ENCODE results near the gene KMT2C. TPM values are rescaled to one million over a fixed set of nuclear protein-coding genes. Genes with fewer than 3 reads are reported as not detected.
A peak's percentile ranks its signal among the peaks of the same experiment; 100 is the strongest.
"Not testable (repeated sequence)": the region's sequence is repeated elsewhere in the genome, so short reads cannot be mapped to it uniquely, and the experiment has no call there.

Gene KMT2C
- total RNA-seq, 1 donor from 2014 or later: 42.3 TPM

GRCh38 chr7:152313217-152313616 lies 122.6 kb downstream of the KMT2C start:
- Histone ChIP-seq H3K27me3 (ENCODE audit: low read depth) (no peaks in the 10 kb centered on the region), H3K4me1 (peaks cover 46% of the 10 kb centered on the region), H3K27ac (replicated peaks) (peak overlapping the region; percentile 25), H3K4me3 (peak overlapping the region; percentile 22), H3K9me3 (replicated peaks) (no peaks in the 10 kb centered on the region), H3K36me3 (peaks cover 15% of the 10 kb centered on the region)
- no peak for TF ChIP-seq CTCF (IDR thresholded peaks at IDR 0.05; ENCODE audit: borderline replicate concordance)
- DNase-seq: no peak
- intact Hi-C loops (cut with micrococcal nuclease): no loop called here

- Histone ChIP-seq H3K9me3 (replicated peaks) (no peaks in the 10 kb centered on the region), H3K36me3 (peaks cover 15% of the 10 kb centered on the region), H3K4me3 (no peak overlapping the region), H3K27me3 (ENCODE audit: low read depth) (no peaks in the 10 kb centered on the region), H3K27ac (replicated peaks) (no peak overlapping the region), H3K4me1 (peaks cover 46% of the 10 kb centered on the region)
- intact Hi-C loops (cut with micrococcal nuclease): no loop called here
- TF ChIP-seq CTCF (IDR thresholded peaks at IDR 0.05; ENCODE audit: borderline replicate concordance): no peak
- DNase-seq: no peak
These were observed 123.5 kb downstream of the KMT2C start for GRCh38 chr7:152312316-152312715.

GRCh38 chr7:152307902-152308301 lies 127.9 kb downstream of the KMT2C start:
- Histone ChIP-seq H3K4me1 (peaks cover 19% of the 10 kb centered on the region), H3K9me3 (replicated peaks) (no peaks in the 10 kb centered on the region), H3K27ac (replicated peaks) (no peak overlapping the region), H3K36me3 (peaks cover 28% of the 10 kb centered on the region), H3K27me3 (ENCODE audit: low read depth) (no peaks in the 10 kb centered on the region), H3K4me3 (no peak overlapping the region)
- no peak for DNase-seq
- intact Hi-C loops (cut with micrococcal nuclease): no loop called here
- TF ChIP-seq CTCF (IDR thresholded peaks at IDR 0.05; ENCODE audit: borderline replicate concordance): no peak

- H3K4me1 ChIP-seq; H3K27ac ChIP-seq (replicated peaks); intact Hi-C loops (cut with micrococcal nuclease); H3K27me3 ChIP-seq (ENCODE audit: low read depth); DNase-seq; H3K9me3 ChIP-seq (replicated peaks); H3K4me3 ChIP-seq: not testable (repeated sequence)
- H3K36me3 ChIP-seq: peaks cover 45% of the 10 kb centered on the region
These were observed 136.2 kb downstream of the KMT2C start for GRCh38 chr7:152299542-152300143.

- Histone ChIP-seq H3K9me3 (replicated peaks) (peaks cover 27% of the 10 kb centered on the region), H3K27ac (replicated peaks) (no peak overlapping the region), H3K4me1 (no peaks in the 10 kb centered on the region), H3K27me3 (ENCODE audit: low read depth) (no peaks in the 10 kb centered on the region), H3K4me3 (no peak overlapping the region), H3K36me3 (peaks cover 23% of the 10 kb centered on the region)
- no peak for DNase-seq
- intact Hi-C loops (cut with micrococcal nuclease): no loop called here
- TF ChIP-seq CTCF (IDR thresholded peaks at IDR 0.05; ENCODE audit: borderline replicate concordance): no peak
These were observed 142.9 kb downstream of the KMT2C start for GRCh38 chr7:152292897-152293296.

- H3K27me3 ChIP-seq (ENCODE audit: low read depth); H3K4me1 ChIP-seq; H3K4me3 ChIP-seq; H3K27ac ChIP-seq (replicated peaks); intact Hi-C loops (cut with micrococcal nuclease); DNase-seq: not testable (repeated sequence)
- Histone ChIP-seq H3K9me3 (replicated peaks) (peaks cover 37% of the 10 kb centered on the region), H3K36me3 (peaks cover 18% of the 10 kb centered on the region)
These were observed 148.8 kb downstream of the KMT2C start for GRCh38 chr7:152286972-152287371.

GRCh38 chr7:152286219-152286618 lies 149.6 kb downstream of the KMT2C start:
- peaks cover 37% of the 10 kb centered on the region for H3K9me3 ChIP-seq (replicated peaks)
- H3K4me1 ChIP-seq; intact Hi-C loops (cut with micrococcal nuclease); H3K27me3 ChIP-seq (ENCODE audit: low read depth); H3K27ac ChIP-seq (replicated peaks); H3K4me3 ChIP-seq; DNase-seq: not testable (repeated sequence)
- H3K36me3 ChIP-seq: peaks cover 18% of the 10 kb centered on the region

- Histone ChIP-seq H3K9me3 (replicated peaks) (peaks cover 32% of the 10 kb centered on the region), H3K36me3 (peaks cover 18% of the 10 kb centered on the region)
- DNase-seq; H3K4me3 ChIP-seq; H3K27ac ChIP-seq (replicated peaks); H3K4me1 ChIP-seq; intact Hi-C loops (cut with micrococcal nuclease); H3K27me3 ChIP-seq (ENCODE audit: low read depth): not testable (repeated sequence)
These were observed 150.8 kb downstream of the KMT2C start for GRCh38 chr7:152284998-152285397.

GRCh38 chr7:152277687-152278086 lies 158.1 kb downstream of the KMT2C start:
- H3K27ac ChIP-seq (replicated peaks); DNase-seq; H3K4me3 ChIP-seq; intact Hi-C loops (cut with micrococcal nuclease); H3K27me3 ChIP-seq (ENCODE audit: low read depth); H3K9me3 ChIP-seq (replicated peaks); H3K4me1 ChIP-seq: not testable (repeated sequence)
- H3K36me3 ChIP-seq: peaks cover 11% of the 10 kb centered on the region

- DNase-seq; H3K27ac ChIP-seq (replicated peaks); intact Hi-C loops (cut with micrococcal nuclease); H3K9me3 ChIP-seq (replicated peaks); H3K27me3 ChIP-seq (ENCODE audit: low read depth); H3K4me3 ChIP-seq: not testable (repeated sequence)
- Histone ChIP-seq H3K4me1 (peaks cover 11% of the 10 kb centered on the region), H3K36me3 (peaks cover 13% of the 10 kb centered on the region)
These were observed 165.4 kb downstream of the KMT2C start for GRCh38 chr7:152270427-152270826.

Measured in left ventricle myocardium inferior (tissue), 1 donor.